ENCODE results near the gene OR4K2.
"Not testable (repeated sequence)": the region's sequence is repeated elsewhere in the genome, so short reads cannot be mapped to it uniquely, and the experiment has no call there.

The OR4K2 gene, protein sequence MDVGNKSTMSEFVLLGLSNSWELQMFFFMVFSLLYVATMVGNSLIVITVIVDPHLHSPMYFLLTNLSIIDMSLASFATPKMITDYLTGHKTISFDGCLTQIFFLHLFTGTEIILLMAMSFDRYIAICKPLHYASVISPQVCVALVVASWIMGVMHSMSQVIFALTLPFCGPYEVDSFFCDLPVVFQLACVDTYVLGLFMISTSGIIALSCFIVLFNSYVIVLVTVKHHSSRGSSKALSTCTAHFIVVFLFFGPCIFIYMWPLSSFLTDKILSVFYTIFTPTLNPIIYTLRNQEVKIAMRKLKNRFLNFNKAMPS

DNA sequence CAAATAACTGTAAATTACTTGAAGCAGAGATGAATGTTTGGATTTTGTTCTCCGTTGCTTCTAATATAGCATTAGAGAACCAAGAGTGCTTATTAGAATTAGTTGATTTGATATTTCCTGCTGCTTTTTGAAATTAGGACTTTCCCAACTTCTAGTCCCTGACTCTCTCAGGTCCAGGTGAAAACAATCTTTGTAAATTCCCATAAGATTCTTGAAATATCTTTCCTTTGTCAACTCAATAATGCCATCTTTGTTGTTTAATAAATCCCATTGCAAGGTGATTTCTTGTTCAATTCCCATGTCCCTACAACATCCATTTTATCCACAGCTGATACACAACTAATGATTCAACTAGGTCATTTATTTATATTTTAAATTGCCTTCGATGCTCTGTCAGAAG, at the start of gene OR4K2:
Gene OR4K2, plus strand, starts transcription at position 301 of the 400 bp plus-strand sequence. CDS start 1,126 bp downstream, outside the sequence.
- DNase-seq, result no peak

DNA sequence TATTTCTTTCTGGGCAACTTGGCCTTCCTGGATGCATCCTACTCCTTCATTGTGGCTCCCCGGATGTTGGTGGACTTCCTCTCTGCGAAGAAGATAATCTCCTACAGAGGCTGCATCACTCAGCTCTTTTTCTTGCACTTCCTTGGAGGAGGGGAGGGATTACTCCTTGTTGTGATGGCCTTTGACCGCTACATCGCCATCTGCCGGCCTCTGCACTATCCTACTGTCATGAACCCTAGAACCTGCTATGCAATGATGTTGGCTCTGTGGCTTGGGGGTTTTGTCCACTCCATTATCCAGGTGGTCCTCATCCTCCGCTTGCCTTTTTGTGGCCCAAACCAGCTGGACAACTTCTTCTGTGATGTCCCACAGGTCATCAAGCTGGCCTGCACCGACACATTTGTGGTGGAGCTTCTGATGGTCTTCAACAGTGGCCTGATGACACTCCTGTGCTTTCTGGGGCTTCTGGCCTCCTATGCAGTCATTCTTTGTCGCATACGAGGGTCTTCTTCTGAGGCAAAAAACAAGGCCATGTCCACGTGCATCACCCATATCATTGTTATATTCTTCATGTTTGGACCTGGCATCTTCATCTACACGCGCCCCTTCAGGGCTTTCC, 47.2 kb upstream of the OR4K2 start:
- not testable (repeated sequence) for DNase-seq

DNA sequence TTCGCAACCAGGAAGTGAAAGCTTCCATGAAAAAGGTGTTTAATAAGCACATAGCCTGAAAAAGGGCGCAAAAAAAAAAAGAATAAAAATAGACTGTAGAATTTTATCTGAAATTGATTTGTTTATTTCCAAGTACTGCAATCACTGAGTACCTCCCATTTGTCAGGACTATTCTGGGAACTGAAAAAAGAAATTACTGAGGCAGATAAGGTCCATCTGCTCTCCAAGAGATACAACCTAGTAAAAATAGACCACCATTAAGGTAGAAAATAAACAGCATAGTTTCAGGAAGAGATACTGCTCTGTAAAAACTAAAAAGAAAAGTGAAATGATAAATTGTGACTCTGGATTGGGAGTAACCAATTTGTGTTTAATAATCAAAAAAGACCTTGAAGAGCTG, 46.6 kb upstream of the OR4K2 start:
- DNase-seq, result no peak

GRCh38 chr14:19834203-19834848, 40.6 kb upstream of the OR4K2 start:
- DNase-seq, result not testable (repeated sequence)

DNA sequence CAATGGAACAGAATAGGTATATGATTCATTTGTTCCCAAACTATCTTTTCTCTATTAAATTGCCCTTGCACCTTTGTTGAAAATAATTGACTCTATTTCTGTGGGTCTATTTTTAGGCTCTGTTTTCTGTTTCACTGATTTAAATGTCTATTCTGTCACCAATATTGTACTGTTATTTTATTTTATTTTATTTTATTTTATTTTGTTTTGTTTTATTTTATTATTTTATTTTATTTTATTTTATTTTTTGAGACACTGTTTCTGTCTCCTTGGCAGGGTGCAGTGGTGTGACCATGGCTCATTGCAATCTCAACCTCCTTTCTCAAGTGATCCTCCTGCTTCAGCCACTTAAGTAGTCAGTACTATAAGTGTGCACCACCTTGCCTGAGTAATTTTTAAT, 36.5 kb upstream of the OR4K2 start:
- no peak for DNase-seq

- DNase-seq, result no peak
Observed at GRCh38 chr14:19851365-19851764, 23.6 kb upstream of the OR4K2 start.

GRCh38 chr14:19866061-19866669, 8.8 kb upstream of the OR4K2 start:
- DNase-seq, result not testable (repeated sequence)

DNA sequence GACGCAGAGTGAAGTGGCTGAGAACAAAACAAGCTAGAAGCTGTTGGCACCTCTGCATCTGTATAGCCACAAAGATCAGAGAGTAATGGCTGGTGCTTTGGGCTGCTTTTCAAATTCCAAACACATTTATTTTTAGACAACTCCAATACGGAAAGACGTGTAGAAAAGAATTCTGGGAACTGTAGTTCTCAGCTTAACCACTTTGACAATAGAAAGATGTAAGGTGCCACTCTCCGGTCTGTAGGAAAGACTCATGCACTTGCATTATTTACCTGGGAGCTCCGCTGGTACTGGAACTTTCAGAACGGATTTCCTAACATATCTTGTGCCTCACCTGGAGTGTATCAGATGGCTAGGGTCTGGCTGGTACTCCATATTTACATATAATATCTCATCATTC, 1.8 kb upstream of the OR4K2 start:
- DNase-seq, result no peak

DNA sequence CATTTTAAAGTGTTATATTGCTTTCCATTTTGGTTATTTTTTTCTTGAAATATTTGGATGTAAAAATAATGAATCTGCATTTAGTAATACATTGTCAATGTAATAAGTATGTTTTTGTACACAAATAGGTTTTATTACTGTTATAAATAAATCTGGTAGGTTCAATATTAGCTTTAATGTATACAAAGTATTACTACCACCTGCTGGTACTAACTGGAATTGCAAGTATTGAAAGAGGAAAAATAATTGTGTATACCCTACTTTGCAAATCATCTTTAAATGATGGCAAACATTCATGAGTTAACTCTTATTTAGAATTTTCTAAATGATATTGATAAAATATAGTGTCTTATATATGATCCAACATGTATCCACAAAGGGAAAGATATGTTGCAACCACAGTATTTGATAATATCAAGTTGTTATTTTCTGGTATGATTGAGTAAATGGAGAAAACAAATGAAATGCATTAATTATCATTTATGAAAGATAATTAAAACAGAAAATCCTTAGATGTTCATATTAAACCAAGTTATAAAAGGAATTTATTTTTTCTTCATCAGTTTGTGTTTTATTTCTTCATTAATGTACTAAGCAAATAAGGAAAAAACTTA, 3.2 kb downstream of the OR4K2 start:
- DNase-seq, result no peak

GRCh38 chr14:19895282-19895681, 20.3 kb downstream of the OR4K2 start:
- DNase-seq, result no peak

- DNase-seq, result no peak
Observed at GRCh38 chr14:19900999-19901398, 26.1 kb downstream of the OR4K2 start.

DNA sequence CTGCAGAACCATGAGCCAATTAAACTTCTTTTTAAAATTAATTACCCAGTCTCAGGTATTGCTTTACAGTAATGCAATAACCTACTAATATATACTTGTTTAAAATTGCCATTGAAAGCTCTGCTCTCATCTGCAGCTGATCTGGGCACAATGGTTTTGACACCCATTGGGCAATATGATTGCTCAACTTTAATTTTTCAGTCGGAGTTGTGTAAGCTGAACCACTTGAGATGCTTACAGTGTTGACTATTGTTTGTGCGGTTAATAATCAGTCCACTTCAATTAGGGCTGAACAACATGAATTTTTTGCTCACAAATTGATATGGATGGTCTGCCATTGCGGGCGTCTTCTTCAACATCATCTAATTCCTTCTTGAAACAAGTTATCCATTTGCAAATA, 27.5 kb downstream of the OR4K2 start:
- no peak for DNase-seq

DNA sequence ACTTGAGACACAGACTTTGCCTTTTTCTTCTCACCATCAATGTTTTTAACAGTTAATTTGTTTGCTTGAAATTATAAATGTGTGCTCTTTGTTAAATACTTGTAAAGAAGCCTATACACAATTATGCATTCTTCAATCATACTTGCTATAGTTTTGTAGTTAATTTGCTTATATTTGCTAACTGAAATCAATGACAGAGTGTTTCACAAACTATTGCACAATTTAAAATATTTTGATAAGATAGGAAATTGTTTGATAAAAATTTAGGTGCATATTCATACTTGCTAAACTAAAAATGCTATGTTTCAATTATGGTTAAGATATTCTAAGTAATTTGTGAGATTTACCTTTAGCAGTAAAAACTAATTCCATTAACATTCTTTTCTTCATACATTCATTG, 31.7 kb downstream of the OR4K2 start:
- DNase-seq, result no peak

- no peak for DNase-seq
Observed at GRCh38 chr14:19911114-19911513, 36.2 kb downstream of the OR4K2 start.

- DNase-seq, result no peak
Observed at GRCh38 chr14:19917243-19917642, 42.3 kb downstream of the OR4K2 start.

- DNase-seq, result no peak
Observed at GRCh38 chr14:19917955-19918518, 43.1 kb downstream of the OR4K2 start.

DNA sequence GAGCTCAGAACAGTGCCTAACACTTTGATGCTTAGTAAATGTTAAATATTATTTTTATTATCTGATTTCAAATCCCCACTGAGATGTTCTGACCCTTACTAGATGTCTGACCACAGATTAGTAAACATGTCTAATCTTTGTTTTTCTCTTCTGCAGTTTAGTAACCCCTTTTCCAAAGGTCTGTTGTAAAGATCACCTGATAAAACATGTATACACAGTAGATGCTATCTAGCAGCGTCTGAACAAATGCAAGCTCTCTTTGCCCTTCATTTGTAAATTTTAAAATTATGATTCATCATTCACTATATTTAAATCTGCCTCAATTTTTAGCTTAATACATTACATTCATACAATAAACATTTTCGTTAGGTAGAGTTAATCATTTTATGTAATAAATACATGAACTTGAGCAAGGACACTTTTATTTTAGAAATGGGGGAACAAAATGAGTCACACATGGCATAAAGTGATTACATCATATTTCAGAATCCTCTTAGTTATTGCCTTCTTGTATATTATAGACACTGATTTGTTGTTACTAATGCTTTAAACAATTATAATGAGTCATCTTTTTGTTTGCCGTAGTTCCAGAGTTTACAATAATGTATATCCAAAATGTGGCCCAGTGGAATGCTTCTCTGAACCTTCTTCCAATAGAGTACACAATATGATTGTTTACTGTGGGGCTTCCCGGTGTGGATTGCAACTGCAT, 43.8 kb downstream of the OR4K2 start:
- DNase-seq, result no peak

DNA sequence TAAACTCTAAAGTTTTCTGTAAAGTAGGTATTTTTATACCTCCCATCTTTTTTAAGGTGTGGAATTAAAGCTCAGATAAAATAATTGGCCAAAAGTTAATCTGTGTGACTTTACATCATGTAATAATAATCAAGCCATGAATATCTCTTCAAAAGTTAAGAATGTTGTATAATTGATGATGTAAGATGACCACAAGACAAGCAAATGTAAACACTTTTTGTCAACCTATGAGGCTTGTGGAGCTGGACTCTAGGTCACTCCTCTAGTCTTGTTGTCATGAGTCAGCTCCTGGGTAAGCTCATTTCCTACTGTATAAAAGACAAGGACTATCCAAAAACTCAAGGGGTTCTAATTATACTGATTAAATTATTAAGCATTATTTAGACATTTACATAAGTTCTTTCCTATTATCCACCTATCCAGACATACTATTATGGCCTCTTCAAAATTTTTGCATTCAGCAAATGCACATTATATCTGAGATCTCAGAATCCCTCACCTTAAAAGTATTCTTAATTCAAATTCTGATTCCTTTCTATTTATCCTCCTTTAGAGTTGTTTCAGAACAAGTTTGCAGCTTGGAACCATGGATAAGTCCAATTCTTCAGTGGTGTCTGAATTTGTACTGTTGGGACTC, 45.2 kb downstream of the OR4K2 start, which contains the start of gene OR4K5:
Gene OR4K5, plus strand, starts transcription at position 587 of the 637 bp plus-strand sequence. Its CDS starts 0 bp downstream, at position 587.
- DNase-seq, result no peak

GRCh38 chr14:19930617-19931016, 55.7 kb downstream of the OR4K2 start, which contains the start of gene OR4K1:
Gene OR4K1, plus strand, starts transcription at chr14:19930917. Its CDS starts 4,750 bp downstream, at chr14:19935667.
- no peak for DNase-seq

All from stimulated activated CD4-positive, alpha-beta T cell treated with anti-CD3 and anti-CD28 coated beads, Interleukin-1b, Interleukin-23, amount 100 ng/mL, for 48 hours (primary cell).